Aorta (tissue), 5 donors: Measurements from ENCODE around the gene EPHA4. TPM values are rescaled to one million over a fixed set of nuclear protein-coding genes. Genes with fewer than 3 reads are reported as not detected.

Source experiments
- ATAC-seq: fragments of 200-7000 bp; cut with Tn5 transposase; one replicate; pipeline ENCODE4 v1.9.1; 2022; ENCODE audit warnings: moderate library complexity; ENCODE audit not compliant: low FRiP score
- DNase-seq, 2 donors: peaks; one replicate each; pipeline ENCODE4 v3.0.0-alpha.2; 2020
- H3K27ac ChIP-seq, 2 donors: one replicate each; pipeline ENCODE4 v1.5.1; 2013; ENCODE audit warnings: low read length in 2 of 2, mild to moderate bottlenecking in 2 of 2, moderate library complexity in 2 of 2, control low read depth in 1 of 2, inconsistent platforms in 1 of 2, low read depth in 1 of 2
- H3K27me3 ChIP-seq, 2 donors: one replicate each; pipeline ENCODE4 v1.6.1; 2013; ENCODE audit warnings: control low read depth in 1 of 2, low read length in 1 of 2, mild to moderate bottlenecking in 1 of 2, moderate library complexity in 1 of 2; ENCODE audit not compliant: insufficient read depth in 2 of 2, control insufficient read depth in 1 of 2
- H3K36me3 ChIP-seq, 2 donors: one replicate each; pipeline ENCODE4 v1.6.1; 2013; ENCODE audit warnings: control low read depth in 1 of 2, low read length in 1 of 2, mild to moderate bottlenecking in 1 of 2; ENCODE audit not compliant: insufficient read depth in 2 of 2, control insufficient read depth in 1 of 2
- H3K4me1 ChIP-seq, 2 donors: one replicate each; pipeline ENCODE4 v1.6.1; 2013; ENCODE audit warnings: low read length in 2 of 2, control low read depth in 1 of 2, mild to moderate bottlenecking in 1 of 2, moderate library complexity in 1 of 2; ENCODE audit not compliant: insufficient read depth in 2 of 2, control insufficient read depth in 1 of 2
- H3K4me3 ChIP-seq, 2 donors: one replicate each; pipeline ENCODE4 v1.5.1; 2013; ENCODE audit warnings: low read length in 2 of 2, control low read depth in 1 of 2, mild to moderate bottlenecking in 1 of 2
- H3K9me3 ChIP-seq: one replicate; pipeline ENCODE4 v1.6.1; 2013; ENCODE audit warnings: mild to moderate bottlenecking, low read length; ENCODE audit not compliant: control insufficient read depth
- WGBS, 2 donors: extraction: QIAGEN DNeasy Blood & Tissue Kit; methylation state at CpG; one replicate each; pipeline ENCODE4 v1.1.7; 2013; 5-methylcytosine and 5-hydroxymethylcytosine counted together
- intact Hi-C, 2 donors: fragments of 100-400 bp; cut with DNase I; formaldehyde crosslinking; loops; one replicate each; pipeline versions ENCODE4 v1.14.2 to v1.15.0; 2022
- polyA plus RNA-seq, 2 donors: library from polyadenylated mRNA; stranded (reverse); fragments of 200-250 nt; gene quantifications; one replicate each; pipeline ENCODE4 v1.2.3, GENCODE V29; 2013
- total RNA-seq, 2 donors: library from RNA; stranded (reverse); fragmentation: NEBNext Ultra II Directional; extraction: Animal tissue kit (Norgen Biotek cat#: 25700); gene quantifications; one replicate each; pipeline ENCODE4 v1.2.1, GENCODE V29; 2021
- donor health status: healthy with polysubstance abuse.
- donor health status: Bipolar disorder and iron deficiency.
- donor health status: DM: no; HTN: no; CAD: no.
- donor health status: DM: no; HTN: no; CAD: no.
- donor health status: DM: yes; HTN: yes; CAD: no.

Gene EPHA4
- total and polyA plus RNA-seq, 4 donors = 2.9 to 32.1 (median 12.6) TPM

GRCh38 chr2:221558107-221558506 lies 14.0 kb downstream of the EPHA4 start:
- no peaks in the 10 kb centered on the region for H3K27me3 ChIP-seq
- WGBS, 2 donors = 93 to 94% methylated on average over 3 of the region's 3 CpGs
- H3K9me3 ChIP-seq = no peaks in the 10 kb centered on the region
- no peak for DNase-seq
- H3K4me1 ChIP-seq = peaks cover 0 to 8% of the 10 kb centered on the region in 2 donors
- no peak overlapping the region for H3K27ac ChIP-seq
- intact Hi-C loops = no loop called here
- no peak for ATAC-seq
- H3K4me3 ChIP-seq = no peak overlapping the region
- no peaks in the 10 kb centered on the region for H3K36me3 ChIP-seq

DNA sequence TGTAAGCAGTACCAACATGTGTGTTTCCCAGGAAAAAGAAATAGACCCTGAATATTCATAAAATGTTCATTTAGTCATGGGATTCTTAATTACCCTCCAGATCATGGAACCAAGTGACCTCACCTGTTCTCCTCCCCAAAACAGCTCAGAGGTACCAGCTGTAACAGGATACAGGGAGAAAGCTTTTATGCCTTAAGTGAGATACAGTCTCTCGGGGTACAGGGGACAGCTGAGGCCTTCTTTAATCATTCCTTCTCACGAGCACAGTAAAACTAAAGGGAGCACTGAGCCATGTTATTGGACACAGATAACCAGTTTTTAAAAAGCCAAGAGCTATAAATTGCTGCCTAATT lies 16.6 kb downstream of the EPHA4 start:
- no peak for ATAC-seq

GRCh38 chr2:221554769-221555493 lies 17.2 kb downstream of the EPHA4 start:
- no peak for DNase-seq
- H3K4me1 ChIP-seq = peaks cover 0 to 12% of the 10 kb centered on the region in 2 donors
- H3K4me3 ChIP-seq = no peak overlapping the region

More for the DNA sequence above, 16.6 kb downstream of the EPHA4 start:
- Histone ChIP-seq H3K27ac (no peak overlapping the region), H3K4me3 (no peak overlapping the region), H3K36me3 (no peaks in the 10 kb centered on the region), H3K27me3 (no peaks in the 10 kb centered on the region), H3K9me3 (no peaks in the 10 kb centered on the region), H3K4me1 (peaks cover 0 to 12% of the 10 kb centered on the region in 2 donors)
- intact Hi-C loops = no loop called here
- 17 to 24% methylated on average over 2 of the region's 2 CpGs for WGBS, 2 donors
- DNase-seq = no peak

DNA sequence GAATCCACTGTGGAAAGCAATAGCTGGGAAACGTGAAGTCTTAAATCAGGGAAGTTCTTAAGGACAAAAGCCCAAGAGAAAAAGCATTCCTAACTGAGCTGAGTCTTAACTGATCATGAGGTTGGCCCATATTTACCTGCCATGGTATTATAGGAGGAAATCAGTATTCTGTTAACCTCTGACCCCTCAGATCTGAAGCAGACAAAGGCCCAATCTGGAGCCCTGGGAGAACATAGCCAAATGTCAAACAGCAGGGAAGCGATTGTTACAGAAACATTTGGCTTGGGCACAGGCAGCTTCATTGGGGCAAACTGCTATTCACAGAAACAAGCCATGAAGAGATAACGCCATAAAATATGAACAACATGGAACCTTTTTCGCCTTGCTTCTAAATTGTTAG lies 18.8 kb downstream of the EPHA4 start:
- Histone ChIP-seq H3K27ac (no peak overlapping the region), H3K9me3 (no peaks in the 10 kb centered on the region), H3K27me3 (no peaks in the 10 kb centered on the region), H3K4me3 (no peak overlapping the region), H3K36me3 (no peaks in the 10 kb centered on the region), H3K4me1 (peaks cover 0 to 12% of the 10 kb centered on the region in 2 donors)
- WGBS, 2 donors = 90 to 91% methylated on average over 4 of the region's 4 CpGs
- no peak for DNase-seq
- intact Hi-C loops = no loop called here
- no peak for ATAC-seq

More at GRCh38 chr2:221554769-221555493, 17.2 kb downstream of the EPHA4 start:
- Histone ChIP-seq H3K27ac (peak overlapping the region in 1 of 2 donors; percentile 57), H3K9me3 (no peaks in the 10 kb centered on the region), H3K36me3 (no peaks in the 10 kb centered on the region), H3K27me3 (no peaks in the 10 kb centered on the region)
- no peak for ATAC-seq
- intact Hi-C loops = no loop called here
- 28 to 35% methylated on average over 4 of the region's 4 CpGs for WGBS, 2 donors

- no peak for ATAC-seq
Measured at GRCh38 chr2:221552291-221552690, 19.8 kb downstream of the EPHA4 start.

GRCh38 chr2:221551864-221552263 lies 20.2 kb downstream of the EPHA4 start:
- DNase-seq (no peak), ATAC-seq (no peak)
- Histone ChIP-seq H3K4me3 (no peak overlapping the region), H3K27ac (no peak overlapping the region), H3K4me1 (peaks cover 0 to 12% of the 10 kb centered on the region in 2 donors), H3K27me3 (no peaks in the 10 kb centered on the region), H3K36me3 (no peaks in the 10 kb centered on the region), H3K9me3 (no peaks in the 10 kb centered on the region)
- 94% methylated on average over 1 of the region's 1 CpG for WGBS, 2 donors
- intact Hi-C loops = no loop called here

More at GRCh38 chr2:221552291-221552690, 19.8 kb downstream of the EPHA4 start:
- H3K4me3 ChIP-seq = no peak overlapping the region
- intact Hi-C loops = no loop called here
- H3K9me3 ChIP-seq = no peaks in the 10 kb centered on the region
- peaks cover 0 to 12% of the 10 kb centered on the region in 2 donors for H3K4me1 ChIP-seq
- H3K27me3 ChIP-seq = no peaks in the 10 kb centered on the region
- H3K27ac ChIP-seq = no peak overlapping the region
- WGBS, 2 donors = 94 to 96% methylated on average over 4 of the region's 4 CpGs
- DNase-seq = no peak
- H3K36me3 ChIP-seq = no peaks in the 10 kb centered on the region

GRCh38 chr2:221549143-221549542 lies 23.0 kb downstream of the EPHA4 start:
- no peaks in the 10 kb centered on the region for H3K36me3 ChIP-seq
- H3K4me3 ChIP-seq = no peak overlapping the region
- H3K27me3 ChIP-seq = no peaks in the 10 kb centered on the region
- no peak for DNase-seq
- no peaks in the 10 kb centered on the region for H3K9me3 ChIP-seq
- intact Hi-C loops = no loop called here
- no peak for ATAC-seq
- H3K4me1 ChIP-seq = peaks cover 0 to 4% of the 10 kb centered on the region in 2 donors
- no peak overlapping the region for H3K27ac ChIP-seq

- H3K27me3 ChIP-seq = no peaks in the 10 kb centered on the region
- WGBS, 2 donors = 74 to 77% methylated on average over 2 of the region's 2 CpGs
- H3K9me3 ChIP-seq = no peaks in the 10 kb centered on the region
- no peak overlapping the region for H3K4me3 ChIP-seq
- no peak overlapping the region for H3K27ac ChIP-seq
- no peaks in the 10 kb centered on the region for H3K36me3 ChIP-seq
- intact Hi-C loops = no loop called here
- no peak for DNase-seq
- no peaks in the 10 kb centered on the region for H3K4me1 ChIP-seq
- ATAC-seq = no peak
Measured at GRCh38 chr2:221546505-221547225, 25.4 kb downstream of the EPHA4 start.
